GM21619 (cell line): Measurements from ENCODE around the gene ARAP2.
"Not testable (repeated sequence)": the region's sequence is repeated elsewhere in the genome, so short reads cannot be mapped to it uniquely, and the experiment has no call there.

ENCODE experiments used
- ATAC-seq: cut with Tn5 transposase; IDR thresholded peaks from one replicate; pipeline ENCODE4 v1.9.1; 2021; ENCODE audit not compliant: unreplicated experiment

ARAP2 gene

GRCh38 chr4:36189511-36190226, 54.6 kb downstream of the ARAP2 start:
- peak; percentile 70 for ATAC-seq

- ATAC-seq, result no peak
Observed at GRCh38 chr4:36187723-36188333, 56.5 kb downstream of the ARAP2 start.

GRCh38 chr4:36183665-36184393, 60.5 kb downstream of the ARAP2 start:
- ATAC-seq, result no peak

- no peak for ATAC-seq
Observed at GRCh38 chr4:36183232-36183631, 61.1 kb downstream of the ARAP2 start.

GRCh38 chr4:36182315-36182714, 62.0 kb downstream of the ARAP2 start:
- not testable (repeated sequence) for ATAC-seq

GRCh38 chr4:36180206-36180605, 64.1 kb downstream of the ARAP2 start:
- ATAC-seq, result no peak

- no peak for ATAC-seq
Observed at GRCh38 chr4:36178484-36178883, 65.8 kb downstream of the ARAP2 start.

- no peak for ATAC-seq
Observed at GRCh38 chr4:36177946-36178345, 66.4 kb downstream of the ARAP2 start.

- no peak for ATAC-seq
Observed at GRCh38 chr4:36174570-36174969, 69.7 kb downstream of the ARAP2 start.

GRCh38 chr4:36173905-36174304, 70.4 kb downstream of the ARAP2 start:
- ATAC-seq, result no peak

- no peak for ATAC-seq
Observed at GRCh38 chr4:36172656-36173055, 71.7 kb downstream of the ARAP2 start.

GRCh38 chr4:36168127-36168878, 76.0 kb downstream of the ARAP2 start:
- ATAC-seq, result no peak

- no peak for ATAC-seq
Observed at GRCh38 chr4:36165631-36166005, 78.7 kb downstream of the ARAP2 start.

GRCh38 chr4:36164900-36165630, 79.2 kb downstream of the ARAP2 start:
- ATAC-seq, result no peak

- no peak for ATAC-seq
Observed at GRCh38 chr4:36163198-36163597, 81.1 kb downstream of the ARAP2 start.

- no peak for ATAC-seq
Observed at GRCh38 chr4:36159208-36159607, 85.1 kb downstream of the ARAP2 start.

- no peak for ATAC-seq
Observed at GRCh38 chr4:36152735-36153134, 91.6 kb downstream of the ARAP2 start.

- no peak for ATAC-seq
Observed at GRCh38 chr4:36142504-36142903, 101.8 kb downstream of the ARAP2 start.

GRCh38 chr4:36141186-36141585, 103.1 kb downstream of the ARAP2 start:
- no peak for ATAC-seq

GRCh38 chr4:36140421-36140820, 103.9 kb downstream of the ARAP2 start:
- ATAC-seq, result no peak

GRCh38 chr4:36138220-36138619, 106.1 kb downstream of the ARAP2 start:
- no peak for ATAC-seq
